GM23338 (cell line): ENCODE measurements around the gene PPP1R2B. TPM values are rescaled to one million over a fixed set of nuclear protein-coding genes. Genes with fewer than 3 reads are reported as not detected.

Experiments
- ATAC-seq: fragments of 200-7000 bp; cut with Tn5 transposase; 3 replicates; pipeline ENCODE4 v1.9.1; 2020
- DNase-seq: peaks from one replicate; pipeline ENCODE4 v3.0.0-alpha.2; 2015; ENCODE audit warnings: low spot score
- H2AFZ ChIP-seq: fragments of 200-600 bp; sonication (generic); 2 replicates; pipeline ENCODE4 v1.8.0; 2016; ENCODE audit warnings: antibody characterized with exemption, mild to moderate bottlenecking, moderate library complexity
- H3F3A ChIP-seq: fragments of 200-600 bp; sonication (generic); replicated peaks from 2 replicates; pipeline ENCODE4 v1.8.0; 2017; ENCODE audit warnings: antibody characterized with exemption, mixed run types, low read depth
- H3K27ac ChIP-seq: fragments of 200-600 bp; sonication (generic); 2 replicates; pipeline ENCODE4 v1.6.1; 2016; ENCODE audit warnings: low read depth
- H3K27me3 ChIP-seq: fragments of 200-600 bp; sonication (generic); 2 replicates; pipeline ENCODE4 v1.8.0; 2016; ENCODE audit warnings: mild to moderate bottlenecking, mixed run types, moderate library complexity; ENCODE audit not compliant: insufficient read depth
- H3K36me3 ChIP-seq: fragments of 200-600 bp; sonication (generic); 2 replicates; pipeline ENCODE4 v1.8.0; 2016; ENCODE audit warnings: mild to moderate bottlenecking; ENCODE audit not compliant: insufficient read depth
- H3K4me1 ChIP-seq: fragments of 200-600 bp; sonication (generic); 2 replicates; pipeline ENCODE4 v1.8.0; 2016; ENCODE audit warnings: mild to moderate bottlenecking, moderate library complexity; ENCODE audit not compliant: insufficient read depth
- H3K4me2 ChIP-seq: fragments of 200-600 bp; sonication (generic); 2 replicates; pipeline ENCODE4 v1.7.1; 2017; ENCODE audit warnings: mixed run types
- H3K4me3 ChIP-seq: fragments of 200-600 bp; sonication (generic); 2 replicates; pipeline ENCODE4 v1.6.1; 2016; ENCODE audit warnings: mixed run types
- H3K79me2 ChIP-seq: fragments of 200-600 bp; sonication (generic); replicated peaks from 2 replicates; pipeline ENCODE4 v1.8.0; 2017; ENCODE audit warnings: mild to moderate bottlenecking; ENCODE audit not compliant: insufficient read depth
- H3K9me2 ChIP-seq: fragments of 200-600 bp; sonication (generic); 2 replicates; pipeline ENCODE4 v1.8.0; 2017; ENCODE audit not compliant: insufficient read depth
- H4K20me1 ChIP-seq: fragments of 200-600 bp; sonication (generic); replicated peaks from 2 replicates; pipeline ENCODE4 v1.8.0; 2017; ENCODE audit warnings: mild to moderate bottlenecking; ENCODE audit not compliant: insufficient read depth
- H3K27ac Mint-ChIP-seq: 2 replicates; pipeline ENCODE4 v1.8.0; 2020; ENCODE audit warnings: inconsistent platforms, mild to moderate bottlenecking, moderate library complexity, mixed read lengths
- H3K27me3 Mint-ChIP-seq: 3 replicates; pipeline ENCODE4 v1.8.0; 2022; ENCODE audit warnings: low read depth, mild to moderate bottlenecking, moderate library complexity, mixed read lengths, inconsistent platforms; ENCODE audit not compliant: insufficient read depth, poor library complexity
- H3K36me3 Mint-ChIP-seq: 3 replicates; pipeline ENCODE4 v1.8.0; 2021; ENCODE audit warnings: low read depth, mild to moderate bottlenecking, inconsistent platforms, moderate library complexity, mixed read lengths
- H3K4me1 Mint-ChIP-seq: 3 replicates; pipeline ENCODE4 v1.8.0; 2020; ENCODE audit warnings: mild to moderate bottlenecking, inconsistent platforms, mixed read lengths
- H3K4me3 Mint-ChIP-seq: 3 replicates; pipeline ENCODE4 v1.8.0; 2021; ENCODE audit warnings: moderate library complexity, mild to moderate bottlenecking, inconsistent platforms, mixed read lengths
- H3K9me3 Mint-ChIP-seq: 3 replicates; pipeline ENCODE4 v1.8.0; 2020; ENCODE audit warnings: moderate library complexity, mild to moderate bottlenecking, inconsistent platforms, mixed read lengths
- EZH2phosphoT487 ChIP-seq: fragments of 200-600 bp; sonication (generic); IDR thresholded peaks from one replicate; pipeline ENCODE4 v1.8.1; 2018; ENCODE audit warnings: antibody characterized with exemption; ENCODE audit not compliant: unreplicated experiment
- NANOG ChIP-seq: IDR thresholded peaks from 2 replicates; pipeline ENCODE4 v1.6.1; 2016; ENCODE audit warnings: antibody characterized with exemption, borderline replicate concordance
- POLR2AphosphoS5 ChIP-seq: IDR thresholded peaks from 2 replicates; pipeline ENCODE4 v1.6.1; 2016; ENCODE audit warnings: antibody characterized with exemption, low read depth
- STAT1 ChIP-seq: IDR thresholded peaks from one replicate; pipeline ENCODE4 v1.6.1; 2016; ENCODE audit warnings: antibody characterized with exemption; ENCODE audit not compliant: unreplicated experiment
- polyA plus RNA-seq: library from polyadenylated mRNA; unstranded; fragments of >200 nt; fragmentation: Nextera tagmentation; extraction: Ambion mirVana; gene quantifications from 2 replicates; pipeline ENCODE4 v1.2.1, GENCODE V29; 2016
- total RNA-seq: library from RNA; depleted of rRNA; stranded (reverse); fragments of >200 nt; shearing (Covaris generic); gene quantifications from 2 replicates; pipeline ENCODE4 v1.2.3, GENCODE V29; 2014
- TF ChIP-seq, protein P1 (sequence below), 2 experiments: fragments of 200-600 bp in 1 of 2; sonication (generic) in 1 of 2; conservative IDR thresholded peaks; 2 replicates each; pipeline versions ENCODE4 v1.5.1 to v1.6.1; 2016 to 2017; ENCODE audit warnings: antibody characterized with exemption in 2 of 2, low read depth in 2 of 2, mild to moderate bottlenecking in 2 of 2, moderate library complexity in 1 of 2
- TF ChIP-seq, protein P2 (sequence below): fragments of 250-450 bp; sonication (Bioruptor Pico); IDR thresholded peaks from 2 replicates; pipeline ENCODE4 v1.5.0; 2020; ENCODE audit warnings: mild to moderate bottlenecking, moderate library complexity

Gene PPP1R2B
- total and polyA plus RNA-seq, 2 experiments from 2014 or later, result 0.11 to 0.21 TPM

DNA sequence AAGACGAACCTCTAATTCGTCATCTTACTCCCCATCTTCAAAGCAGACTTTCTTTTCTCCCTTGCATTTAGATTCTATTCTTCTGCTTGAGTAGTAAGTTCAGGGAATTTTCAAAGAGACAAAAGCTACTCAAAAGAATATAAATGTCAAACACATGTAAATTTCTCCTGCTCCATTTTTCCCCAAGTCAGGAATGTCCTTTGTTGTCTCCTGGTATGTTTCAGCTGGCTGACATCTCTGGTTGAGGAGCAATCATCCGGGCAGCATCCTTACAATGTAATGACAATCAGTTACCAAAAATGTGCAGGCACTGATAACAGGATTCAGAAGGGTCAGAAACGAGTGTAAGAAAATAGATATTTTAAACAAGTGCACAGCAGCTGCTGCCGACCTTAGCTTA lies 47.6 kb upstream of the PPP1R2B start:
- TF ChIP-seq, protein P1, sequence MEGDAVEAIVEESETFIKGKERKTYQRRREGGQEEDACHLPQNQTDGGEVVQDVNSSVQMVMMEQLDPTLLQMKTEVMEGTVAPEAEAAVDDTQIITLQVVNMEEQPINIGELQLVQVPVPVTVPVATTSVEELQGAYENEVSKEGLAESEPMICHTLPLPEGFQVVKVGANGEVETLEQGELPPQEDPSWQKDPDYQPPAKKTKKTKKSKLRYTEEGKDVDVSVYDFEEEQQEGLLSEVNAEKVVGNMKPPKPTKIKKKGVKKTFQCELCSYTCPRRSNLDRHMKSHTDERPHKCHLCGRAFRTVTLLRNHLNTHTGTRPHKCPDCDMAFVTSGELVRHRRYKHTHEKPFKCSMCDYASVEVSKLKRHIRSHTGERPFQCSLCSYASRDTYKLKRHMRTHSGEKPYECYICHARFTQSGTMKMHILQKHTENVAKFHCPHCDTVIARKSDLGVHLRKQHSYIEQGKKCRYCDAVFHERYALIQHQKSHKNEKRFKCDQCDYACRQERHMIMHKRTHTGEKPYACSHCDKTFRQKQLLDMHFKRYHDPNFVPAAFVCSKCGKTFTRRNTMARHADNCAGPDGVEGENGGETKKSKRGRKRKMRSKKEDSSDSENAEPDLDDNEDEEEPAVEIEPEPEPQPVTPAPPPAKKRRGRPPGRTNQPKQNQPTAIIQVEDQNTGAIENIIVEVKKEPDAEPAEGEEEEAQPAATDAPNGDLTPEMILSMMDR (conservative IDR thresholded peaks at IDR 0.05; ENCODE audit: low read depth in 2 of 2), result no peak
- TF ChIP-seq POLR2AphosphoS5 (no peak), NANOG (peak; percentile 80), EZH2phosphoT487 (no peak), STAT1 (no peak)
- TF ChIP-seq, protein P2, sequence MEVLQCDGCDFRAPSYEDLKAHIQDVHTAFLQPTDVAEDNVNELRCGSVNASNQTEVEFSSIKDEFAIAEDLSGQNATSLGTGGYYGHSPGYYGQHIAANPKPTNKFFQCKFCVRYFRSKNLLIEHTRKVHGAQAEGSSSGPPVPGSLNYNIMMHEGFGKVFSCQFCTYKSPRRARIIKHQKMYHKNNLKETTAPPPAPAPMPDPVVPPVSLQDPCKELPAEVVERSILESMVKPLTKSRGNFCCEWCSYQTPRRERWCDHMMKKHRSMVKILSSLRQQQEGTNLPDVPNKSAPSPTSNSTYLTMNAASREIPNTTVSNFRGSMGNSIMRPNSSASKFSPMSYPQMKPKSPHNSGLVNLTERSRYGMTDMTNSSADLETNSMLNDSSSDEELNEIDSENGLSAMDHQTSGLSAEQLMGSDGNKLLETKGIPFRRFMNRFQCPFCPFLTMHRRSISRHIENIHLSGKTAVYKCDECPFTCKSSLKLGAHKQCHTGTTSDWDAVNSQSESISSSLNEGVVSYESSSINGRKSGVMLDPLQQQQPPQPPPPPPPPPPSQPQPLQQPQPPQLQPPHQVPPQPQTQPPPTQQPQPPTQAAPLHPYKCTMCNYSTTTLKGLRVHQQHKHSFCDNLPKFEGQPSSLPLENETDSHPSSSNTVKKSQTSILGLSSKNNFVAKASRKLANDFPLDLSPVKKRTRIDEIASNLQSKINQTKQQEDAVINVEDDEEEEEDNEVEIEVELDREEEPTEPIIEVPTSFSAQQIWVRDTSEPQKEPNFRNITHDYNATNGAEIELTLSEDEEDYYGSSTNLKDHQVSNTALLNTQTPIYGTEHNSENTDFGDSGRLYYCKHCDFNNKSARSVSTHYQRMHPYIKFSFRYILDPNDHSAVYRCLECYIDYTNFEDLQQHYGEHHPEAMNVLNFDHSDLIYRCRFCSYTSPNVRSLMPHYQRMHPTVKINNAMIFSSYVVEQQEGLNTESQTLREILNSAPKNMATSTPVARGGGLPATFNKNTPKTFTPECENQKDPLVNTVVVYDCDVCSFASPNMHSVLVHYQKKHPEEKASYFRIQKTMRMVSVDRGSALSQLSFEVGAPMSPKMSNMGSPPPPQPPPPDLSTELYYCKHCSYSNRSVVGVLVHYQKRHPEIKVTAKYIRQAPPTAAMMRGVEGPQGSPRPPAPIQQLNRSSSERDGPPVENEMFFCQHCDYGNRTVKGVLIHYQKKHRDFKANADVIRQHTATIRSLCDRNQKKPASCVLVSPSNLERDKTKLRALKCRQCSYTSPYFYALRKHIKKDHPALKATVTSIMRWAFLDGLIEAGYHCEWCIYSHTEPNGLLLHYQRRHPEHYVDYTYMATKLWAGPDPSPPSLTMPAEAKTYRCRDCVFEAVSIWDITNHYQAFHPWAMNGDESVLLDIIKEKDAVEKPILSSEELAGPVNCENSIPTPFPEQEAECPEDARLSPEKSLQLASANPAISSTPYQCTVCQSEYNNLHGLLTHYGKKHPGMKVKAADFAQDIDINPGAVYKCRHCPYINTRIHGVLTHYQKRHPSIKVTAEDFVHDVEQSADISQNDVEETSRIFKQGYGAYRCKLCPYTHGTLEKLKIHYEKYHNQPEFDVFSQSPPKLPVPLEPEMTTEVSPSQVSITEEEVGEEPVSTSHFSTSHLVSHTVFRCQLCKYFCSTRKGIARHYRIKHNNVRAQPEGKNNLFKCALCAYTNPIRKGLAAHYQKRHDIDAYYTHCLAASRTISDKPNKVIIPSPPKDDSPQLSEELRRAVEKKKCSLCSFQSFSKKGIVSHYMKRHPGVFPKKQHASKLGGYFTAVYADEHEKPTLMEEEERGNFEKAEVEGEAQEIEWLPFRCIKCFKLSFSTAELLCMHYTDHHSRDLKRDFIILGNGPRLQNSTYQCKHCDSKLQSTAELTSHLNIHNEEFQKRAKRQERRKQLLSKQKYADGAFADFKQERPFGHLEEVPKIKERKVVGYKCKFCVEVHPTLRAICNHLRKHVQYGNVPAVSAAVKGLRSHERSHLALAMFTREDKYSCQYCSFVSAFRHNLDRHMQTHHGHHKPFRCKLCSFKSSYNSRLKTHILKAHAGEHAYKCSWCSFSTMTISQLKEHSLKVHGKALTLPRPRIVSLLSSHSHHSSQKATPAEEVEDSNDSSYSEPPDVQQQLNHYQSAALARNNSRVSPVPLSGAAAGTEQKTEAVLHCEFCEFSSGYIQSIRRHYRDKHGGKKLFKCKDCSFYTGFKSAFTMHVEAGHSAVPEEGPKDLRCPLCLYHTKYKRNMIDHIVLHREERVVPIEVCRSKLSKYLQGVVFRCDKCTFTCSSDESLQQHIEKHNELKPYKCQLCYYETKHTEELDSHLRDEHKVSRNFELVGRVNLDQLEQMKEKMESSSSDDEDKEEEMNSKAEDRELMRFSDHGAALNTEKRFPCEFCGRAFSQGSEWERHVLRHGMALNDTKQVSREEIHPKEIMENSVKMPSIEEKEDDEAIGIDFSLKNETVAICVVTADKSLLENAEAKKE, result peak; percentile 91
- H3K9me2 ChIP-seq, result no peaks in the 10 kb centered on the region
- H3K4me1 ChIP-seq, result peaks cover 54% of the 10 kb centered on the region
- H3K9me3 Mint-ChIP-seq, result peaks cover 33% of the 10 kb centered on the region
- H3K4me3 ChIP-seq, result no peak overlapping the region
- DNase-seq (peak; percentile 83), ATAC-seq (peak; percentile 76)
- peaks cover 35% of the 10 kb centered on the region for H3K36me3 Mint-ChIP-seq
- H3K4me1 Mint-ChIP-seq, result peaks cover 65% of the 10 kb centered on the region
- H3K27me3 Mint-ChIP-seq, result no peaks in the 10 kb centered on the region
- no peaks in the 10 kb centered on the region for H3K79me2 ChIP-seq
- H4K20me1 ChIP-seq, result no peaks in the 10 kb centered on the region
- peak overlapping the region; percentile 3; the same call in 1 of the 2 replicates for H3K27ac Mint-ChIP-seq
- H3K27ac ChIP-seq, result peak overlapping the region; percentile 96
- H3F3A ChIP-seq, result peaks cover 7% of the 10 kb centered on the region; the same call in 1 of the 2 replicates
- H3K27me3 ChIP-seq, result no peaks in the 10 kb centered on the region
- no peaks in the 10 kb centered on the region for H3K36me3 ChIP-seq
- no peak overlapping the region; the same call in 2 of the 3 replicates for H3K4me3 Mint-ChIP-seq
- peak overlapping the region; percentile 2 for H3K4me2 ChIP-seq
- H2AFZ ChIP-seq, result no peak overlapping the region
